ENCODE results near the gene MCEE. TPM values are rescaled to one million over a fixed set of nuclear protein-coding genes. Genes with fewer than 3 reads are reported as not detected.

The MCEE gene
- total RNA-seq, 4 donors from 2014 or later, result 11.9 to 23.7 (median 19.1) TPM

DNA sequence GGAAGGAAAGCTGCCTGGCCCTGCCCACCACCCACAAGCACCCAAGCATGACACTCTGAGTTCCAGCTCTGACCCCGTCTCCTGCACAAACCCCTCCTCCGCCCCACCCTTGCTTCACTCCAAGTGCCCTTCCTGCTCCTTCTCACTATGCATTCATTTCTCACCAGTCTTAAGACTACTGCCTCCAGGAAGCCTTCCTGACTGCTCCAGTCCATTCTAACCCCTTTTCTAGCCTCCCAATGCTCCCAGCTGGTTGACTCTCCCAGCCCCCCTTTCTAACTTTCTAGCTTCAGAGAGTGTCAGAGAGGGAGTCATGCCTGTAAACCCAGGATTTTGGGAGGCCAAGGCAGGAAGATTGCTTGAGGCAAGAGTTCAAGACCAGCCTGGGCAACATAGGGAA is 69.8 kb downstream of the MCEE start:
- Histone ChIP-seq H3K27ac (no peak overlapping the region), H3K36me3 (no peaks in the 10 kb centered on the region), H3K9me3 (no peaks in the 10 kb centered on the region), H3K4me1 (no peaks in the 10 kb centered on the region), H3K4me3 (no peak overlapping the region), H3K27me3 (peaks cover 32% of the 10 kb centered on the region)
- TF ChIP-seq POLR2A (IDR thresholded peaks at IDR 0.05), result no peak
- ATAC-seq, result no peak
- 83 to 85% methylated on average over 2 of the region's 2 CpGs for WGBS, 2 donors (ENCODE audit: low coverage in 1 of 2)

Small RNA genes within 50 kb of the gene (small RNA-seq; reads per million reads assigned to genes)
- gene AC007881.1, result 0 reads per million in 4 donors

Other genes starting within 250 kb of the MCEE start
- gene VAX2, start 229.7 kb downstream of the MCEE start, total RNA-seq, result 1 to 10 TPM in 2 of 4 donors, not detected in 2; 1.9 to 2.0 TPM
- gene ATP6V1B1, start 194.3 kb downstream of the MCEE start, total RNA-seq, result under 1 TPM in 1 of 4 donors, not detected in 3; 0.46 TPM
- 1 to 10 TPM in 2 of 4 donors, under 1 TPM in 2; 0.27 to 2.8 (median 0.97) TPM for gene ANKRD53, start 151.6 kb downstream of the MCEE start, total RNA-seq
- 10 to 100 TPM; 24.6 to 41.0 (median 34.9) TPM for gene TEX261, start 135.4 kb downstream of the MCEE start, total RNA-seq
- 10 to 100 TPM; 46.7 to 93.8 (median 66.1) TPM for gene NAGK, start 61.6 kb downstream of the MCEE start, total RNA-seq
- 10 to 100 TPM; 16.2 to 24.6 (median 22.1) TPM for gene MPHOSPH10, start 405 bp upstream of the MCEE start, total RNA-seq
- 10 to 100 TPM; 15.1 to 19.3 (median 16.4) TPM for gene PAIP2B, start 96.9 kb upstream of the MCEE start, total RNA-seq
- gene ZNF638, start 201.6 kb upstream of the MCEE start, total RNA-seq, result 100 to 1,000 TPM in 2 of 4 donors, 10 to 100 TPM in 2; 80.7 to 223 (median 122) TPM

Data from gastroesophageal sphincter (tissue), 4 donors.